Hepatocyte (in vitro differentiated cells): ENCODE results near the gene PCGF2.

Source experiments
- CTCF ChIP-seq: fragments of 200-600 bp; sonication (generic); IDR thresholded peaks from 2 replicates; pipeline ENCODE4 v1.5.1; 2016; ENCODE audit warnings: antibody characterized with exemption, mild to moderate bottlenecking; ENCODE audit not compliant: poor library complexity
- EZH2 ChIP-seq: fragments of 200-600 bp; sonication (generic); IDR thresholded peaks from 2 replicates; pipeline ENCODE4 v1.6.1; 2016; ENCODE audit warnings: antibody characterized with exemption, mild to moderate bottlenecking, borderline replicate concordance
- EZH2phosphoT487 ChIP-seq: fragments of 200-600 bp; sonication (generic); IDR thresholded peaks from one replicate; pipeline ENCODE4 v1.6.1; 2018; ENCODE audit warnings: antibody characterized with exemption, mild to moderate bottlenecking, low read depth, moderate library complexity; ENCODE audit not compliant: unreplicated experiment, severe bottlenecking

GRCh38 chr17:38729368-38729885 lies 18.7 kb downstream of the PCGF2 start:
- TF ChIP-seq CTCF (no peak), EZH2 (no peak), EZH2phosphoT487 (no peak)
